Measurements from ENCODE around the gene CACNG7.
"Not testable (repeated sequence)": the region's sequence is repeated elsewhere in the genome, so short reads cannot be mapped to it uniquely, and the experiment has no call there.

DNA sequence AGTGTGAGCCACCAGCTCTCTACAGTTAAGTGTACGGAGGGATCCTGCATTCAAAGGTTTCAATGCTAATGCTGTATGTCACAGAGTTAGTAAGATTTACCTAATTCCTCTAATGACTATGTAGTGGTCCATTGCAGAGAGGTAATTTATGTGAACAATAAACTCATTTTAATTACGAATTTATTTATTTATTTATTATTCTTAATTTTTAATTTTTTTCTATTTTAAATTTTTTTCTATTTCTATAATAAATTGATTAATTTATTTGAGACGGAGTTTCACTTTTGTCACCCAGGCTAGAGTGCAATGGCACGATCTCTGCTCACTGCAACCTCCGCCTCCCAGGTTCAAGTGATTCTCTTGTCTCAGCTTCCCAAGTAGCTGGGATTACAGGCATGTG, 39.5 kb downstream of the CACNG7 start:
- TF ChIP-seq, protein P1, sequence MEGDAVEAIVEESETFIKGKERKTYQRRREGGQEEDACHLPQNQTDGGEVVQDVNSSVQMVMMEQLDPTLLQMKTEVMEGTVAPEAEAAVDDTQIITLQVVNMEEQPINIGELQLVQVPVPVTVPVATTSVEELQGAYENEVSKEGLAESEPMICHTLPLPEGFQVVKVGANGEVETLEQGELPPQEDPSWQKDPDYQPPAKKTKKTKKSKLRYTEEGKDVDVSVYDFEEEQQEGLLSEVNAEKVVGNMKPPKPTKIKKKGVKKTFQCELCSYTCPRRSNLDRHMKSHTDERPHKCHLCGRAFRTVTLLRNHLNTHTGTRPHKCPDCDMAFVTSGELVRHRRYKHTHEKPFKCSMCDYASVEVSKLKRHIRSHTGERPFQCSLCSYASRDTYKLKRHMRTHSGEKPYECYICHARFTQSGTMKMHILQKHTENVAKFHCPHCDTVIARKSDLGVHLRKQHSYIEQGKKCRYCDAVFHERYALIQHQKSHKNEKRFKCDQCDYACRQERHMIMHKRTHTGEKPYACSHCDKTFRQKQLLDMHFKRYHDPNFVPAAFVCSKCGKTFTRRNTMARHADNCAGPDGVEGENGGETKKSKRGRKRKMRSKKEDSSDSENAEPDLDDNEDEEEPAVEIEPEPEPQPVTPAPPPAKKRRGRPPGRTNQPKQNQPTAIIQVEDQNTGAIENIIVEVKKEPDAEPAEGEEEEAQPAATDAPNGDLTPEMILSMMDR (IDR thresholded peaks at IDR 0.05; ENCODE audit: insufficient read depth, low read length): not testable (repeated sequence)
- not testable (repeated sequence) for TF ChIP-seq POLR2AphosphoS5 (IDR thresholded peaks at IDR 0.05; ENCODE audit: low read depth); GABPA (IDR thresholded peaks at IDR 0.05; ENCODE audit: low read depth); SPI1 (IDR thresholded peaks at IDR 0.05; ENCODE audit: borderline replicate concordance, low read depth)
- TF ChIP-seq, protein P2, sequence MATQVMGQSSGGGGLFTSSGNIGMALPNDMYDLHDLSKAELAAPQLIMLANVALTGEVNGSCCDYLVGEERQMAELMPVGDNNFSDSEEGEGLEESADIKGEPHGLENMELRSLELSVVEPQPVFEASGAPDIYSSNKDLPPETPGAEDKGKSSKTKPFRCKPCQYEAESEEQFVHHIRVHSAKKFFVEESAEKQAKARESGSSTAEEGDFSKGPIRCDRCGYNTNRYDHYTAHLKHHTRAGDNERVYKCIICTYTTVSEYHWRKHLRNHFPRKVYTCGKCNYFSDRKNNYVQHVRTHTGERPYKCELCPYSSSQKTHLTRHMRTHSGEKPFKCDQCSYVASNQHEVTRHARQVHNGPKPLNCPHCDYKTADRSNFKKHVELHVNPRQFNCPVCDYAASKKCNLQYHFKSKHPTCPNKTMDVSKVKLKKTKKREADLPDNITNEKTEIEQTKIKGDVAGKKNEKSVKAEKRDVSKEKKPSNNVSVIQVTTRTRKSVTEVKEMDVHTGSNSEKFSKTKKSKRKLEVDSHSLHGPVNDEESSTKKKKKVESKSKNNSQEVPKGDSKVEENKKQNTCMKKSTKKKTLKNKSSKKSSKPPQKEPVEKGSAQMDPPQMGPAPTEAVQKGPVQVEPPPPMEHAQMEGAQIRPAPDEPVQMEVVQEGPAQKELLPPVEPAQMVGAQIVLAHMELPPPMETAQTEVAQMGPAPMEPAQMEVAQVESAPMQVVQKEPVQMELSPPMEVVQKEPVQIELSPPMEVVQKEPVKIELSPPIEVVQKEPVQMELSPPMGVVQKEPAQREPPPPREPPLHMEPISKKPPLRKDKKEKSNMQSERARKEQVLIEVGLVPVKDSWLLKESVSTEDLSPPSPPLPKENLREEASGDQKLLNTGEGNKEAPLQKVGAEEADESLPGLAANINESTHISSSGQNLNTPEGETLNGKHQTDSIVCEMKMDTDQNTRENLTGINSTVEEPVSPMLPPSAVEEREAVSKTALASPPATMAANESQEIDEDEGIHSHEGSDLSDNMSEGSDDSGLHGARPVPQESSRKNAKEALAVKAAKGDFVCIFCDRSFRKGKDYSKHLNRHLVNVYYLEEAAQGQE (IDR thresholded peaks at IDR 0.05; ENCODE audit: insufficient replicate concordance, low read depth): not testable (repeated sequence)
